ENCODE measurements around the gene NR2F2. TPM values are rescaled to one million over a fixed set of nuclear protein-coding genes. Genes with fewer than 3 reads are reported as not detected.

NR2F2 gene
- polyA plus RNA-seq, 1 donor from 2014 or later: 0.07 TPM

GRCh38 chr15:96367311-96368200 is 37.1 kb downstream of the NR2F2 start:
- Histone ChIP-seq H3K4me2 (ENCODE audit: low read length) (no peak overlapping the region), H2AFZ (ENCODE audit: low read depth, low read length) (no peak overlapping the region), H3K9me2 (ENCODE audit: insufficient read depth, low read length) (no peaks in the 10 kb centered on the region), H3K4me3 (ENCODE audit: low read length) (no peak overlapping the region), H3K79me2 (replicated peaks; ENCODE audit: insufficient read depth, low read length) (no peaks in the 10 kb centered on the region), H3K27me3 (ENCODE audit: insufficient read depth, low read depth, low read length) (peaks cover 99% of the 10 kb centered on the region), H3K27ac (ENCODE audit: low read length) (no peak overlapping the region), H3K9me3 (ENCODE audit: low read length) (no peaks in the 10 kb centered on the region), H3K9ac (ENCODE audit: low read length) (no peak overlapping the region), H3K36me3 (ENCODE audit: insufficient read depth, low read length) (no peaks in the 10 kb centered on the region), H3F3A (ENCODE audit: insufficient read depth, low read length, poor library complexity, severe bottlenecking) (no peaks in the 10 kb centered on the region), H4K20me1 (ENCODE audit: insufficient read depth) (no peaks in the 10 kb centered on the region)
- TF ChIP-seq MXI1 (conservative IDR thresholded peaks at IDR 0.05; ENCODE audit: poor library complexity, severe bottlenecking) (no peak), POLR2AphosphoS5 (IDR thresholded peaks at IDR 0.05) (no peak), TAF1 (IDR thresholded peaks at IDR 0.05; ENCODE audit: low read depth) (no peak), CTCF (IDR thresholded peaks at IDR 0.05; ENCODE audit: poor library complexity, severe bottlenecking) (no peak), SMC3 (conservative IDR thresholded peaks at IDR 0.05; ENCODE audit: poor library complexity) (no peak), EZH2 (IDR thresholded peaks at IDR 0.05; ENCODE audit: borderline replicate concordance, insufficient read depth, low read length, poor library complexity, severe bottlenecking) (no peak), RAD21 (conservative IDR thresholded peaks at IDR 0.05) (no peak), EP300 (conservative IDR thresholded peaks at IDR 0.05; ENCODE audit: poor library complexity, severe bottlenecking) (no peak), REST (IDR thresholded peaks at IDR 0.05; ENCODE audit: borderline replicate concordance) (no peak)

GRCh38 chr15:96369351-96369750 is 38.9 kb downstream of the NR2F2 start:
- no peaks in the 10 kb centered on the region for H3K9me3 ChIP-seq (ENCODE audit: low read length)

More at GRCh38 chr15:96369351-96369750, 38.9 kb downstream of the NR2F2 start:
- no peak overlapping the region for H3K4me2 ChIP-seq (ENCODE audit: low read length)
- H3K27me3 ChIP-seq (ENCODE audit: insufficient read depth, low read depth, low read length): peaks cover 88% of the 10 kb centered on the region
- no peaks in the 10 kb centered on the region for H3K36me3 ChIP-seq (ENCODE audit: insufficient read depth, low read length)
- H2AFZ ChIP-seq (ENCODE audit: low read depth, low read length): no peak overlapping the region
- no peaks in the 10 kb centered on the region for H3K79me2 ChIP-seq (replicated peaks; ENCODE audit: insufficient read depth, low read length)
- H3K27ac ChIP-seq (ENCODE audit: low read length): no peak overlapping the region
- no peaks in the 10 kb centered on the region for H3F3A ChIP-seq (ENCODE audit: insufficient read depth, low read length, poor library complexity, severe bottlenecking)
- no peak overlapping the region for H3K9ac ChIP-seq (ENCODE audit: low read length)
- no peak overlapping the region for H3K4me3 ChIP-seq (ENCODE audit: low read length)
- TF ChIP-seq MXI1 (conservative IDR thresholded peaks at IDR 0.05; ENCODE audit: poor library complexity, severe bottlenecking) (no peak), SMC3 (conservative IDR thresholded peaks at IDR 0.05; ENCODE audit: poor library complexity) (no peak), REST (IDR thresholded peaks at IDR 0.05; ENCODE audit: borderline replicate concordance) (no peak), TAF1 (IDR thresholded peaks at IDR 0.05; ENCODE audit: low read depth) (no peak), EZH2 (IDR thresholded peaks at IDR 0.05; ENCODE audit: borderline replicate concordance, insufficient read depth, low read length, poor library complexity, severe bottlenecking) (no peak), RAD21 (conservative IDR thresholded peaks at IDR 0.05) (no peak), POLR2AphosphoS5 (IDR thresholded peaks at IDR 0.05) (no peak), EP300 (conservative IDR thresholded peaks at IDR 0.05; ENCODE audit: poor library complexity, severe bottlenecking) (no peak), CTCF (IDR thresholded peaks at IDR 0.05; ENCODE audit: poor library complexity, severe bottlenecking) (no peak)
- no peaks in the 10 kb centered on the region for H4K20me1 ChIP-seq (ENCODE audit: insufficient read depth)
- H3K9me2 ChIP-seq (ENCODE audit: insufficient read depth, low read length): no peaks in the 10 kb centered on the region

All from neural cell (in vitro differentiated cells).